ENCODE measurements around the gene TMUB1. TPM values are rescaled to one million over a fixed set of nuclear protein-coding genes. Genes with fewer than 3 reads are reported as not detected.

The TMUB1 gene
- total RNA-seq, 4 donors from 2014 or later, result 33.7 to 78.7 (median 44.2) TPM

DNA sequence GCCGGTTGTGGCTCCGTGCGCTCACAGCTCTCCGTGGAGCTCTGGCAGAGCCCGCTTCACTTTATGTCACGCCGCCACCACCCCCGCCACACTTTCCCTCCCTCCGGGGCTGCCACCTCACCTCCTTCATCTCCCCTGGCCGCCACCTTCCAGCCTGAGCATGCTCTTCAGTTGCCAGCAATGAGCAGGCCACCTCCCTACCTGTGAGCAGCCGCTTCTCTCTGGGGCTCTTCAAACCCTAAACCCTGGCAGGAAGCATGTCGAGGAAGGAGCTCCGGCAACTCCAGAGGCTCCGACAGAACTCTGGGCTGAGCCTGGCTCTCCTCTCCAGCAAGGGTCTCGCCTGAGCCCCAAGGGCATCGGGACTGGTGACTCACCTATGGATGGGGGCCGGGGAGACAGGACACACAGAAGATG lies 47.5 kb upstream of the TMUB1 start:
- Histone ChIP-seq H3K36me3 (peaks cover 66 to 69% of the 10 kb centered on the region in 2 donors), H3K27me3 (no peaks in the 10 kb centered on the region), H3K9me3 (no peaks in the 10 kb centered on the region), H3K27ac (no peak overlapping the region), H3K4me1 (peaks cover 8% of the 10 kb centered on the region in 2 donors), H3K4me3 (replicated peaks in 1 of 3) (no peak overlapping the region)
- 93 to 96% methylated on average over 16 of the region's 17 CpGs for WGBS, 2 donors
- TF ChIP-seq POLR2A (IDR thresholded peaks at IDR 0.05), result no peak
- TF ChIP-seq, protein P1, sequence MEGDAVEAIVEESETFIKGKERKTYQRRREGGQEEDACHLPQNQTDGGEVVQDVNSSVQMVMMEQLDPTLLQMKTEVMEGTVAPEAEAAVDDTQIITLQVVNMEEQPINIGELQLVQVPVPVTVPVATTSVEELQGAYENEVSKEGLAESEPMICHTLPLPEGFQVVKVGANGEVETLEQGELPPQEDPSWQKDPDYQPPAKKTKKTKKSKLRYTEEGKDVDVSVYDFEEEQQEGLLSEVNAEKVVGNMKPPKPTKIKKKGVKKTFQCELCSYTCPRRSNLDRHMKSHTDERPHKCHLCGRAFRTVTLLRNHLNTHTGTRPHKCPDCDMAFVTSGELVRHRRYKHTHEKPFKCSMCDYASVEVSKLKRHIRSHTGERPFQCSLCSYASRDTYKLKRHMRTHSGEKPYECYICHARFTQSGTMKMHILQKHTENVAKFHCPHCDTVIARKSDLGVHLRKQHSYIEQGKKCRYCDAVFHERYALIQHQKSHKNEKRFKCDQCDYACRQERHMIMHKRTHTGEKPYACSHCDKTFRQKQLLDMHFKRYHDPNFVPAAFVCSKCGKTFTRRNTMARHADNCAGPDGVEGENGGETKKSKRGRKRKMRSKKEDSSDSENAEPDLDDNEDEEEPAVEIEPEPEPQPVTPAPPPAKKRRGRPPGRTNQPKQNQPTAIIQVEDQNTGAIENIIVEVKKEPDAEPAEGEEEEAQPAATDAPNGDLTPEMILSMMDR (IDR thresholded peaks at IDR 0.05), result no peak
- intact Hi-C loops (cut with DNase I), result no loop called here
- DNase-seq, result no peak

DNA sequence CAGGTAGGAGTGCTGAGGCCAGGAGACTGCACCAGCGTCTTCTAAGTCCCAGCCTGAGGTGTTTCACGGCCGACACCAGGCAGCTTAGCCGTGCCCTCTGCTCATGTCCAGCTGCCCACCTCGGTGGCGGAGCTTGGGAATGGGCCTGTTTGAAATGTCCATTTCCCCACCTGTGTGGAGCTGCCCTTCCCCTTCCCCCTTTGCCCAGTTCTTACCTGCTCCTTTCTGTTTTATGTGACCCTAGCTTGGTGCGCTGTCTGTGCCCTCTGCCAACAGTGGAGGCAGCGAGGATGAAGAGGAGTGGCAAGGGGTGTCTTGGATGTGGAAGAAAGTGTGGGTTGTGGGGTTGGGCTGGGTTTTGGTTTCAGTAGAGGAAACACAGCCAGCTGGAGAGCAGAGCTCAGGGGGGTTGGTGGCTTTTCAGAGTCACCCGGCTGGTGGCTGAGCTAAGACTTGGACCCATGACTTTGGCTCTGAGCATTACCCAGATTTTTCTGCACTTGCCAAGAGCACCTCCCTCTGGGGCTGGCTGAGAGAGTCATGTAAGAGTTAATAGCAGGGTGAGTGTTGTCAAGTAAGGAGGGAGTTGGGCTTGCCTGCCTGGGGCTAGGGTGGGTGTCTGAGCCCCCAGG lies 46.8 kb upstream of the TMUB1 start:
- 93 to 98% methylated on average over 9 of the region's 9 CpGs for WGBS, 2 donors
- Histone ChIP-seq H3K9me3 (no peaks in the 10 kb centered on the region), H3K27ac (no peak overlapping the region), H3K4me3 (replicated peaks in 1 of 3) (no peak overlapping the region), H3K27me3 (no peaks in the 10 kb centered on the region), H3K36me3 (peaks cover 60 to 63% of the 10 kb centered on the region in 2 donors), H3K4me1 (peaks cover 13 to 15% of the 10 kb centered on the region in 2 donors)
- no peak for DNase-seq
- intact Hi-C loops (cut with DNase I), result no loop called here
- TF ChIP-seq, protein P1 (IDR thresholded peaks at IDR 0.05), result no peak
- no peak for TF ChIP-seq POLR2A (IDR thresholded peaks at IDR 0.05)

DNA sequence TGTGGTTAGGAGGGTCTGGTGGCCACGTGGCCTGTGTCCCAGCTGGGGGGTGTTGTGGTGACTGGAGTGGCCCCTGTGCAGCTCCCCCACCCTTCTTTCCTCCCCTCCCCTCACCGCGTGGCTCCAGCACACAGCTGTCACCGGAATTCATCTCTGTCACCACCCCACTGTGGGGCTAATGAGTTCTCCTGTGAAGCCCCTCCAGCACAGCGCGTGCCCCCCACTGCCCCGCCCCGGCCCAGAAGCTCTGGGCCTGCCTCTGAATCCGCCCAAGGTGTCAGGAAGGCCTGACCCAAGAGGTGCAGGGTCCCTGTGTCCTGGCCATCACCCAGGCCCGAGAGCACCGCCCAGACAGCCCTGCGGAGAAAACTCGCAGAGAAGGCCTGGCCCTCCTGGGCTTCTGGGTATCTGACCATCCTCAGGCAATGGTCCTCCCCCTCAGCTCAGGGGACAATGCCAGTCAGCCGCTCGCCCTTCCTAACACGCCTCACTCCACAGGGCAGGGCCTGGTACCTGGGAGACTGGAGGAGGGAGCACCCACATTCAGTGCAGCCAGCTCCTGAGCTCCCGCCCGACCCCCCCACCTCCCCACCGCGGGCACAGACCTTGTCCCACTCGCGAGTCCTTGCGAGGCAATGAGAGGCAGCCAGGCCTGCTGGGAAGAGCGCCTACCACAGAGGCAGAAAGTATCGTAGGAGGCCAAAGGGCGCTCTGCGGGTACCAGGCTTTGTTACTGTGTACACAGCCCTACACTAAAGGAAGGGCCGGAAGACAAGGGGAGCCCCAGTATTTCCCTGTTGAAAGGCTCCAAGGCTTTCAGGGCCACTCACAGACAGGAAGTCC lies 46.0 kb upstream of the TMUB1 start:
- Histone ChIP-seq H3K36me3 (peaks cover 54 to 61% of the 10 kb centered on the region in 2 donors), H3K27ac (no peak overlapping the region), H3K4me3 (replicated peaks in 1 of 3) (no peak overlapping the region), H3K4me1 (peaks cover 13 to 16% of the 10 kb centered on the region in 2 donors), H3K27me3 (no peaks in the 10 kb centered on the region), H3K9me3 (no peaks in the 10 kb centered on the region)
- DNase-seq, result no peak
- intact Hi-C loops (cut with DNase I), result no loop called here
- 87 to 93% methylated on average over 22 to 26 of the region's 28 CpGs for WGBS, 2 donors
- no peak for TF ChIP-seq POLR2A (IDR thresholded peaks at IDR 0.05)
- TF ChIP-seq, protein P1 (IDR thresholded peaks at IDR 0.05), result no peak

DNA sequence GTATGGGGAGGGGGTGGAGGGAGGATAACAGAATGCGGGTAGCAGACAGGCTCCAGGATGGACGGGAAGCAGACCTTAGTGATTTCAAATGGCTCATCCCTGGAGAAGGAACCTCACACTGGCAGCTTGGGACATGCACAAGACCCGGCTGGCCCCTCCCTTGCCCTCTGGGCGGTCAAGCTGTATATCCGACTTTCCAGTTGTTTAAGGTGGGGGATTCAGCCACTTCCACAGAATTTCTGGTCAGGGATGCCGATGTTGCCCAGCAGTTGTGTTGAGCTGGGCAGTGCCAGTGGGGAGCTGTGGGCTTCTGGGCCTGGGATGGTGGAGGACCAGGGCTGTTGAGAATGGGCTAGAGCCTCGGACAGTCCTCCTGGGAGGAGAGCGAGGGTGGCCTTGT lies 45.4 kb upstream of the TMUB1 start:
- WGBS, 2 donors, result 86 to 98% methylated on average over 8 of the region's 8 CpGs
- peaks cover 48 to 55% of the 10 kb centered on the region in 2 donors for H3K36me3 ChIP-seq
- intact Hi-C loops (cut with DNase I), result no loop called here
- no peaks in the 10 kb centered on the region for H3K9me3 ChIP-seq
- no peaks in the 10 kb centered on the region for H3K27me3 ChIP-seq
- TF ChIP-seq POLR2A (IDR thresholded peaks at IDR 0.05), result no peak
- TF ChIP-seq, protein P1 (IDR thresholded peaks at IDR 0.05), result no peak
- H3K4me3 ChIP-seq (replicated peaks in 1 of 3), result no peak overlapping the region
- no peak overlapping the region for H3K27ac ChIP-seq
- DNase-seq, result no peak
- H3K4me1 ChIP-seq, result peaks cover 16% of the 10 kb centered on the region in 2 donors

DNA sequence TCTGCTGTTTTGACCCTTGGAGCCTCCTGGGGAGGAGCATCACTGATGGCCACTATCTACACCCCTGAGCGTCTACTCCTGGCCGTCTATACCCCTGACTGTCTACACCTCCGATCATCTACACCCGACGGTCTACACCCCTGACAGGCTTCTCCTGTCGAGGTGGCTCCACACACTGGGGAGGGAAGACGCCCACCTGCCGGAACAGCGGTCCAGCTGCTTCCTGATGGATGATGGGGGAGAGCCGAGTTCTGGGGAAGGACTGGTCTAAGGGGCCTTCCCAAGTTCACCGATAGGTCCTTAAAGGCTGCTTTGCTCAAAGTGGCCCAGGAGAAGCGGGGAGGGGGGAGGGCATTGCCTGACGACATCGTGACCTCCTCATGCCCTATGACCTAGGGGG lies 44.9 kb upstream of the TMUB1 start:
- H3K27me3 ChIP-seq, result no peaks in the 10 kb centered on the region
- no peak overlapping the region for H3K4me3 ChIP-seq (replicated peaks in 1 of 3)
- H3K4me1 ChIP-seq, result peaks cover 16% of the 10 kb centered on the region in 2 donors
- H3K36me3 ChIP-seq, result peaks cover 42 to 52% of the 10 kb centered on the region in 2 donors
- 85 to 98% methylated on average over 14 of the region's 14 CpGs for WGBS, 2 donors
- no peak overlapping the region for H3K27ac ChIP-seq
- TF ChIP-seq, protein P1 (IDR thresholded peaks at IDR 0.05), result no peak
- no peak for TF ChIP-seq POLR2A (IDR thresholded peaks at IDR 0.05)
- intact Hi-C loops (cut with DNase I), result no loop called here
- DNase-seq, result no peak
- no peaks in the 10 kb centered on the region for H3K9me3 ChIP-seq

Measured in thyroid gland (tissue), 4 donors.